RWPE1 (cell line): ENCODE measurements around the gene NR3C2.

ENCODE experiments used
- CTCF ChIA-PET: fragments of 350-600 bp; sonication (Branson Sonifier 250); formaldehyde crosslinking; extraction: SDS; loops from one replicate; lab custom pipeline; 2021; lab: Yijun Ruan, JAX
- POLR2A ChIA-PET: fragments of 400-600 bp; formaldehyde crosslinking; extraction: SDS; loops from one replicate; lab custom pipeline; 2020; ENCODE audit warnings: antibody characterized with exemption; ENCODE audit not compliant: low non-redundant PET; lab: Yijun Ruan, JAX
- DNase-seq: peaks from one replicate; pipeline ENCODE4 v3.0.0; 2012; ENCODE audit warnings: low spot score
- H3K27ac ChIP-seq: fragments of 450-650 bp; 2 replicates; pipeline ENCODE4 v1.5.1; 2017
- CTCF ChIP-seq: fragments of 450-650 bp; conservative IDR thresholded peaks from 2 replicates; pipeline ENCODE4 v1.5.1; 2017; ENCODE audit warnings: low read depth, mild to moderate bottlenecking

The NR3C2 gene

GRCh38 chr4:148391056-148391455, 51.2 kb downstream of the NR3C2 start:
- CTCF ChIA-PET, result no interaction called here

GRCh38 chr4:148390311-148390710, 51.9 kb downstream of the NR3C2 start:
- ChIA-PET POLR2A (no interaction called here), CTCF (no interaction called here)
- no peak for TF ChIP-seq CTCF
- DNase-seq, result no peak
- no peak overlapping the region for H3K27ac ChIP-seq

More at GRCh38 chr4:148391056-148391455, 51.2 kb downstream of the NR3C2 start:
- TF ChIP-seq CTCF, result no peak
- POLR2A ChIA-PET, result no interaction called here
- no peak for DNase-seq
- no peak overlapping the region for H3K27ac ChIP-seq

- DNase-seq, result no peak
- ChIA-PET CTCF (no interaction called here), POLR2A (no interaction called here)
- no peak overlapping the region for H3K27ac ChIP-seq
- no peak for TF ChIP-seq CTCF
These were observed 61.9 kb downstream of the NR3C2 start for GRCh38 chr4:148380291-148380690.

GRCh38 chr4:148376151-148376550, 66.1 kb downstream of the NR3C2 start:
- H3K27ac ChIP-seq, result no peak overlapping the region
- TF ChIP-seq CTCF, result no peak
- POLR2A ChIA-PET, result interaction anchor here (0.7 kb wide), 1 partner anchor 1072 kb away, joined by 3 read pairs; no protein-coding TSS in a partner anchor
- CTCF ChIA-PET, result no interaction called here
- DNase-seq, result peak; percentile 8

DNA sequence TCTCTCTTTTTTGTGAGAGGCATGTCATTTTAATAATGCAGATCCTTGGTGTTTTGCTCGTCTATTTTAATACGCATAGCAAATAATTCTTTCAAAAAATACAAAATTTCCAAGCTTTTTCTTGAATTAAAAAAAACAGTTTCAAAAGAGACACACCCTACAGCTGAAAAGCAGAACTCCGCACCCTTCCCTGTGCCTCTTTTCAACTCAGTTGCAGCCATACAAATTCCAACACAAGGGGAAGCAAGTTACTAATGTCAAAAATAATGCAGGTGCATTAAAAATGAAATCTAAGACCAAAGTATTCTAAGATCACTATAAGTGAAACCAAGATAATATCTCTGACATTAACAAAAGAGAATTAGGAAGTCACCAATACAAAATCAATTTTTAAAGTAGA, 66.6 kb downstream of the NR3C2 start:
- TF ChIP-seq CTCF, result no peak
- ChIA-PET CTCF (no interaction called here), POLR2A (interaction anchor here (0.7 kb wide), 1 partner anchor 1071 kb away, joined by 3 read pairs; no protein-coding TSS in a partner anchor)
- H3K27ac ChIP-seq, result no peak overlapping the region
- no peak for DNase-seq

- H3K27ac ChIP-seq, result no peak overlapping the region
- no peak for DNase-seq
- no peak for TF ChIP-seq CTCF
- POLR2A ChIA-PET, result no interaction called here
- CTCF ChIA-PET, result no interaction called here
These were observed 69.1 kb downstream of the NR3C2 start for GRCh38 chr4:148373093-148373492.
